Breast epithelium (tissue), 3 donors: Measurements from ENCODE around the gene CAMTA1.

ENCODE experiments used
- POLR2AphosphoS5 ChIP-seq, 3 donors: sonication (generic); formaldehyde crosslinking; IDR thresholded peaks; one replicate each; pipeline ENCODE4 v1.6.1; 2017; ENCODE audit warnings: antibody characterized with exemption in 3 of 3
- TF ChIP-seq, protein P1 (sequence below), 3 donors: fragments of 450-650 bp; IDR thresholded peaks; one replicate each; pipeline ENCODE4 v1.5.1; 2016 to 2017; ENCODE audit warnings: antibody characterized with exemption in 3 of 3, mild to moderate bottlenecking in 3 of 3, moderate library complexity in 3 of 3

DNA sequence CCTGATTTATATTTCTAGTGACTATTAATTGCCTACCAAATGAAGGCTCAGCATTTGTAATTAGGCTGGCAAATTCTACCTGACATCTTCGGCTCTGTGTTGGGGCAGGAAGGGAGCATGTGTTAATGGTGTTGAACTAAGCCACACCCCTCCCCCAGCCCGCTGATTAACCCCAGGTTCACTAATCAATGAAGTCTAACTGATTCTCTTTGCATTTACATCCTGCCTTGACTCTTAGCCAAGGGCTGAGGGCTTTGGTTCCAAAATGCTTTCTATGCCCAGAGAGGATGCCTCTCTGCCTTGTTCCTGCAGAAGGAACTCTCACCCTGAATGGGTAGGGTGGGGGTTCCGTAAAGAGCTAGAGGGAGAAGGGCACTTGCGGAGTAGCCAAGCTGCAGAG lies 393.1 kb downstream of the CAMTA1 start:
- TF ChIP-seq, protein P1, sequence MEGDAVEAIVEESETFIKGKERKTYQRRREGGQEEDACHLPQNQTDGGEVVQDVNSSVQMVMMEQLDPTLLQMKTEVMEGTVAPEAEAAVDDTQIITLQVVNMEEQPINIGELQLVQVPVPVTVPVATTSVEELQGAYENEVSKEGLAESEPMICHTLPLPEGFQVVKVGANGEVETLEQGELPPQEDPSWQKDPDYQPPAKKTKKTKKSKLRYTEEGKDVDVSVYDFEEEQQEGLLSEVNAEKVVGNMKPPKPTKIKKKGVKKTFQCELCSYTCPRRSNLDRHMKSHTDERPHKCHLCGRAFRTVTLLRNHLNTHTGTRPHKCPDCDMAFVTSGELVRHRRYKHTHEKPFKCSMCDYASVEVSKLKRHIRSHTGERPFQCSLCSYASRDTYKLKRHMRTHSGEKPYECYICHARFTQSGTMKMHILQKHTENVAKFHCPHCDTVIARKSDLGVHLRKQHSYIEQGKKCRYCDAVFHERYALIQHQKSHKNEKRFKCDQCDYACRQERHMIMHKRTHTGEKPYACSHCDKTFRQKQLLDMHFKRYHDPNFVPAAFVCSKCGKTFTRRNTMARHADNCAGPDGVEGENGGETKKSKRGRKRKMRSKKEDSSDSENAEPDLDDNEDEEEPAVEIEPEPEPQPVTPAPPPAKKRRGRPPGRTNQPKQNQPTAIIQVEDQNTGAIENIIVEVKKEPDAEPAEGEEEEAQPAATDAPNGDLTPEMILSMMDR (IDR thresholded peaks at IDR 0.05): no peak
- TF ChIP-seq POLR2AphosphoS5 (IDR thresholded peaks at IDR 0.05): no peak
